CD14-positive monocyte (primary cell): ENCODE measurements around the gene KIF1B. TPM values are rescaled to one million over a fixed set of nuclear protein-coding genes. Genes with fewer than 3 reads are reported as not detected.

ENCODE experiments used
- DNase-seq, 3 donors: peaks; one replicate each; pipeline ENCODE4 v3.0.0-alpha.2; 2011 to 2022
- H2AFZ ChIP-seq: 2 replicates; pipeline ENCODE4 v1.6.0; 2012; ENCODE audit warnings: mild to moderate bottlenecking, low read depth, low read length, inconsistent platforms; ENCODE audit not compliant: insufficient read depth, poor library complexity, severe bottlenecking
- H3K27ac ChIP-seq, 2 donors: 1 replicate in 1 of 2; 2 replicates in 1 of 2; pipeline ENCODE4 v1.5.1; 2012 to 2013; ENCODE audit warnings: low read length in 2 of 2, control low read depth in 1 of 2, inconsistent platforms in 1 of 2, low read depth in 1 of 2, mild to moderate bottlenecking in 1 of 2
- H3K27me3 ChIP-seq, 2 donors: one replicate each; pipeline versions ENCODE4 v1.6.0 to v1.6.1; 2011 to 2013; ENCODE audit warnings: low read length in 2 of 2; ENCODE audit not compliant: control insufficient read depth in 2 of 2, insufficient read depth in 2 of 2
- H3K36me3 ChIP-seq, 2 donors: replicated peaks in 1 of 2; 1 replicate in 1 of 2; 2 replicates in 1 of 2; pipeline versions ENCODE4 v1.5.1 to v1.6.1; 2012 to 2013; ENCODE audit warnings: low read length in 2 of 2, control low read depth in 1 of 2, inconsistent platforms in 1 of 2, mild to moderate bottlenecking in 1 of 2; ENCODE audit not compliant: insufficient read depth in 2 of 2, control insufficient read depth in 1 of 2
- H3K4me1 ChIP-seq, 2 donors: 1 replicate in 1 of 2; 2 replicates in 1 of 2; pipeline versions ENCODE4 v1.5.1 to v1.6.1; 2012 to 2013; ENCODE audit warnings: low read length in 2 of 2, control low read depth in 1 of 2, inconsistent platforms in 1 of 2, mild to moderate bottlenecking in 1 of 2, moderate library complexity in 1 of 2; ENCODE audit not compliant: insufficient read depth in 2 of 2, control insufficient read depth in 1 of 2
- H3K4me2 ChIP-seq: replicated peaks from 2 replicates; pipeline ENCODE3; 2012; ENCODE audit warnings: low read length, moderate library complexity, mild to moderate bottlenecking; ENCODE audit not compliant: poor library complexity, severe bottlenecking; ENCODE audit errors: extremely low read depth
- H3K4me3 ChIP-seq, 3 experiments: fragments of 200-600 bp in 1 of 3; sonication (generic) in 1 of 3; replicated peaks in 1 of 3; 1 replicate in 2 of 3; 2 replicates in 1 of 3; pipeline ENCODE4 v1.5.1; 2011 to 2013; ENCODE audit warnings: low read length in 3 of 3, mild to moderate bottlenecking in 3 of 3, control low read depth in 2 of 3, low read depth in 2 of 3, inconsistent platforms in 1 of 3, moderate library complexity in 1 of 3
- H3K79me2 ChIP-seq: 2 replicates; pipeline ENCODE4 v1.6.0; 2012; ENCODE audit warnings: mild to moderate bottlenecking, control low read depth, inconsistent platforms, low read length, moderate library complexity; ENCODE audit not compliant: insufficient read depth
- H3K9ac ChIP-seq: 2 replicates; pipeline ENCODE4 v1.6.0; 2017; ENCODE audit warnings: low read length, mild to moderate bottlenecking; ENCODE audit not compliant: insufficient read depth, poor library complexity, severe bottlenecking
- H3K9me3 ChIP-seq, 2 donors: replicated peaks in 1 of 2; 1 replicate in 1 of 2; 2 replicates in 1 of 2; pipeline versions ENCODE4 v1.5.1 to v1.6.1; 2012 to 2013; ENCODE audit warnings: low read length in 2 of 2, control low read depth in 1 of 2; ENCODE audit not compliant: control insufficient read depth in 1 of 2, insufficient read depth in 1 of 2
- H4K20me1 ChIP-seq: 2 replicates; pipeline ENCODE4 v1.6.0; 2012; ENCODE audit warnings: mild to moderate bottlenecking, low read length, control low read depth, moderate library complexity; ENCODE audit not compliant: insufficient read depth
- H3K27ac Mint-ChIP-seq, 7 donors: one replicate each; pipeline ENCODE4 v1.8.0; 2020; ENCODE audit warnings: mild to moderate bottlenecking in 7 of 7, mixed read lengths in 7 of 7, moderate library complexity in 6 of 7, inconsistent platforms in 2 of 7
- H3K27me3 Mint-ChIP-seq, 3 donors: one replicate each; pipeline ENCODE4 v1.8.0; 2021 to 2022; ENCODE audit warnings: low read depth in 3 of 3, mild to moderate bottlenecking in 3 of 3, mixed read lengths in 3 of 3, moderate library complexity in 3 of 3, inconsistent platforms in 1 of 3
- H3K36me3 Mint-ChIP-seq, 2 donors: one replicate each; pipeline ENCODE4 v1.8.0; 2020; ENCODE audit warnings: mixed read lengths in 2 of 2, inconsistent platforms in 1 of 2, mild to moderate bottlenecking in 1 of 2
- H3K4me1 Mint-ChIP-seq: one replicate; pipeline ENCODE4 v1.8.0; 2020; ENCODE audit warnings: mild to moderate bottlenecking, mixed read lengths
- H3K4me3 Mint-ChIP-seq, 2 donors: one replicate each; pipeline ENCODE4 v1.8.0; 2020; ENCODE audit warnings: mild to moderate bottlenecking in 2 of 2, mixed read lengths in 2 of 2, moderate library complexity in 1 of 2
- H3K9me3 Mint-ChIP-seq, 7 donors: one replicate each; pipeline ENCODE4 v1.8.0; 2020 to 2022; ENCODE audit warnings: mixed read lengths in 7 of 7, mild to moderate bottlenecking in 6 of 7, moderate library complexity in 6 of 7, inconsistent platforms in 2 of 7
- CTCF ChIP-seq: fragments of 200-600 bp; IDR thresholded peaks from one replicate; pipeline ENCODE4 v1.8.0; 2022; ENCODE audit warnings: antibody characterized with exemption, mild to moderate bottlenecking
- WGBS: methylation state at CpG from one replicate; pipeline ENCODE4 v1.1.5; 2013; ENCODE audit warnings: missing lambda C conversion rate; ENCODE audit not compliant: insufficient coverage; 5-methylcytosine and 5-hydroxymethylcytosine counted together
- intact Hi-C, 2 donors: fragments of 100-400 bp; cut with micrococcal nuclease; formaldehyde crosslinking; loops; one replicate each; pipeline versions ENCODE4 v1.15.0 to v1.15.1; 2023
- polyA plus RNA-seq, 3 donors: library from polyadenylated mRNA; depleted of rRNA in 1 of 3; unstranded in 2 of 3; stranded (reverse) in 1 of 3; fragments of 300-500 nt in 2 of 3; fragments of >200 nt in 1 of 3; fragmentation: Illumina TruSeq in 2 of 3; gene quantifications; 1 replicate in 2 of 3; 2 replicates in 1 of 3; pipeline ENCODE4 v1.2.3, GENCODE V29; 2012 to 2021

Gene KIF1B
- polyA plus RNA-seq, 3 donors = 3.0 to 7.0 (median 3.3) TPM

GRCh38 chr1:10181154-10181553 lies 29.2 kb upstream of the KIF1B start:
- H3K36me3 Mint-ChIP-seq = peaks cover 39 to 46% of the 10 kb centered on the region in 2 donors
- Histone ChIP-seq H3K27me3 (no peaks in the 10 kb centered on the region), H3K4me1 (no peaks in the 10 kb centered on the region), H3K9ac (no peak overlapping the region), H2AFZ (no peak overlapping the region), H3K27ac (no peak overlapping the region), H3K36me3 (peaks cover 28 to 43% of the 10 kb centered on the region in 2 donors), H3K4me2 (no peak overlapping the region), H3K79me2 (no peaks in the 10 kb centered on the region), H4K20me1 (no peaks in the 10 kb centered on the region), H3K9me3 (no peaks in the 10 kb centered on the region), H3K4me3 (no peak overlapping the region)
- peaks cover 2% of the 10 kb centered on the region for H3K4me1 Mint-ChIP-seq
- peak overlapping the region in 2 of 7 donors; percentile 13 to 15 for H3K27ac Mint-ChIP-seq
- intact Hi-C loops = no loop called here
- no peak for TF ChIP-seq CTCF
- H3K27me3 Mint-ChIP-seq = no peaks in the 10 kb centered on the region
- H3K4me3 Mint-ChIP-seq = no peak overlapping the region
- DNase-seq = no peak
- no peaks in the 10 kb centered on the region for H3K9me3 Mint-ChIP-seq
- WGBS = 93% methylated on average over 3 of the region's 7 CpGs

- Histone ChIP-seq H3K4me2 (no peak overlapping the region), H3K4me1 (peaks cover 0 to 4% of the 10 kb centered on the region in 2 donors), H3K27ac (no peak overlapping the region), H4K20me1 (no peaks in the 10 kb centered on the region), H3K36me3 (peaks cover 2 to 8% of the 10 kb centered on the region in 2 donors), H3K9me3 (no peaks in the 10 kb centered on the region), H3K9ac (no peak overlapping the region), H3K79me2 (no peaks in the 10 kb centered on the region), H2AFZ (no peak overlapping the region), H3K27me3 (no peaks in the 10 kb centered on the region), H3K4me3 (no peak overlapping the region)
- Mint-ChIP-seq H3K4me1 (peaks cover 5% of the 10 kb centered on the region), H3K36me3 (peaks cover 8% of the 10 kb centered on the region in 2 donors), H3K4me3 (no peak overlapping the region), H3K27me3 (no peaks in the 10 kb centered on the region), H3K27ac (peak overlapping the region in 2 of 7 donors; percentile 70 to 72), H3K9me3 (peaks cover 0 to 4% (median 0%) of the 10 kb centered on the region in 7 donors)
- WGBS = 88% methylated on average over 2 of the region's 2 CpGs
- intact Hi-C loops = no loop called here
- TF ChIP-seq CTCF = no peak
- no peak for DNase-seq
Observed at GRCh38 chr1:10185759-10186158, 24.6 kb upstream of the KIF1B start.
